Astrocyte of the cerebellum (primary cell): ENCODE results near the gene VEGFA.

ENCODE experiments used
- DNase-seq: peaks from one replicate; pipeline ENCODE4 v3.0.0-alpha.2; 2011; ENCODE audit warnings: low read depth
- H3K4me3 ChIP-seq: 2 replicates; pipeline ENCODE4 v1.5.1; 2011; ENCODE audit warnings: mild to moderate bottlenecking, low read depth, low read length, moderate library complexity
- in situ Hi-C: cut with HindIII; loops from 2 replicates; pipeline ENCODE4 v1.10.0; 2017; ENCODE audit warnings: low sequenced_read_pairs
- TF ChIP-seq, protein P1 (sequence below): IDR thresholded peaks from 2 replicates; pipeline ENCODE4 v1.5.1; 2012; ENCODE audit warnings: low read length, low read depth, moderate library complexity, mild to moderate bottlenecking; ENCODE audit errors: missing control alignments

The VEGFA gene

DNA sequence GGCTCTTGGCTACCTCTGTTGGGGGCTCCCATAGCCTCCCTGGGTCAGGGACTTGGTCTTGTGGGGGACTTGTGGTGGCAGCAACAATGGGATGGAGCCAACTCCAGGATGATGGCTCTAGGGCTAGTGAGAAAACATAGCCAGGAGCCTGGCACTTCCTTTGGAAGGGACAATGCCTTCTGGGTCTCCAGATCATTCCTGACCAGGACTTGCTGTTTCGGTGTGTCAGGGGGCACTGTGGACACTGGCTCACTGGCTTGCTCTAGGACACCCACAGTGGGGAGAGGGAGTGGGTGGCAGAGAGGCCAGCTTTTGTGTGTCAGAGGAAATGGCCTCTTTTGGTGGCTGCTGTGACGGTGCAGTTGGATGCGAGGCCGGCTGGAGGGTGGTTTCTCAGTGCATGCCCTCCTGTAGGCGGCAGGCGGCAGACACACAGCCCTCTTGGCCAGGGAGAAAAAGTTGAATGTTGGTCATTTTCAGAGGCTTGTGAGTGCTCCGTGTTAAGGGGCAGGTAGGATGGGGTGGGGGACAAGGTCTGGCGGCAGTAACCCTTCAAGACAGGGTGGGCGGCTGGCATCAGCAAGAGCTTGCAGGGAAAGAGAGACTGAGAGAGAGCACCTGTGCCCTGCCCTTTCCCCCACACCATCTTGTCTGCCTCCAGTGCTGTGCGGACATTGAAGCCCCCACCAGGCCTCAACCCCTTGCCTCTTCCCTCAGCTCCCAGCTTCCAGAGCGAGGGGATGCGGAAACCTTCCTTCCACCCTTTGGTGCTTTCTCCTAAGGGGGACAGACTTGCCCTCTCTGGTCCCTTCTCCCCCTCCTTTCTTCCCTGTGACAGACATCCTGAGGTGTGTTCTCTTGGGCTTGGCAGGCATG lies 9.2 kb downstream of the VEGFA start:
- H3K4me3 ChIP-seq, result no peak overlapping the region
- no peak for DNase-seq
- TF ChIP-seq, protein P1, sequence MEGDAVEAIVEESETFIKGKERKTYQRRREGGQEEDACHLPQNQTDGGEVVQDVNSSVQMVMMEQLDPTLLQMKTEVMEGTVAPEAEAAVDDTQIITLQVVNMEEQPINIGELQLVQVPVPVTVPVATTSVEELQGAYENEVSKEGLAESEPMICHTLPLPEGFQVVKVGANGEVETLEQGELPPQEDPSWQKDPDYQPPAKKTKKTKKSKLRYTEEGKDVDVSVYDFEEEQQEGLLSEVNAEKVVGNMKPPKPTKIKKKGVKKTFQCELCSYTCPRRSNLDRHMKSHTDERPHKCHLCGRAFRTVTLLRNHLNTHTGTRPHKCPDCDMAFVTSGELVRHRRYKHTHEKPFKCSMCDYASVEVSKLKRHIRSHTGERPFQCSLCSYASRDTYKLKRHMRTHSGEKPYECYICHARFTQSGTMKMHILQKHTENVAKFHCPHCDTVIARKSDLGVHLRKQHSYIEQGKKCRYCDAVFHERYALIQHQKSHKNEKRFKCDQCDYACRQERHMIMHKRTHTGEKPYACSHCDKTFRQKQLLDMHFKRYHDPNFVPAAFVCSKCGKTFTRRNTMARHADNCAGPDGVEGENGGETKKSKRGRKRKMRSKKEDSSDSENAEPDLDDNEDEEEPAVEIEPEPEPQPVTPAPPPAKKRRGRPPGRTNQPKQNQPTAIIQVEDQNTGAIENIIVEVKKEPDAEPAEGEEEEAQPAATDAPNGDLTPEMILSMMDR, result no peak
- in situ Hi-C loops, result loop anchor here (5.0 kb wide), 2 partner anchors 38 to 107 kb away; no protein-coding TSS in a partner anchor

GRCh38 chr6:43779852-43780236 lies 9.8 kb downstream of the VEGFA start:
- in situ Hi-C loops, result loop anchor here (5.0 kb wide), 2 partner anchors 37 to 108 kb away; no protein-coding TSS in a partner anchor
- TF ChIP-seq, protein P1, result no peak
- no peak for DNase-seq
- H3K4me3 ChIP-seq, result no peak overlapping the region

DNA sequence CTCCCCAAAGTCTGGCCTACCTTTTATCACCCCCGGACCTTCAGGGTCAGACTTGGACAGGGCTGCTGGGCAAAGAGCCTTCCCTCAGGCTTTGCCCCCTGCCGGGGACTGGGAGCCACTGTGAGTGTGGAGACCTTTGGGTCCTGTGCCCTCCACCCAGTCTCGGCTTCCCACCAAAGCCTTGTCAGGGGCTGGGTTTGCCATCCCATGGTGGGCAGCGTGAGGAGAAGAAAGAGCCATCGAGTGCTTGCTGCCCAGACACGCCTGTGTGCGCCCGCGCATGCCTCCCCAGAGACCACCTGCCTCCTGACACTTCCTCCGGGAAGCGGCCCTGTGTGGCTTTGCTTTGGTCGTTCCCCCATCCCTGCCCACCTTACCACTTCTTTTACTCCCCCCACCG lies 10.3 kb downstream of the VEGFA start:
- in situ Hi-C loops, result no loop called here
- H3K4me3 ChIP-seq, result no peak overlapping the region
- TF ChIP-seq, protein P1, result no peak
- no peak for DNase-seq

GRCh38 chr6:43780941-43781928 lies 11.2 kb downstream of the VEGFA start:
- TF ChIP-seq, protein P1, result no peak
- in situ Hi-C loops, result no loop called here
- DNase-seq, result no peak
- H3K4me3 ChIP-seq, result no peak overlapping the region

- DNase-seq, result no peak
- H3K4me3 ChIP-seq, result no peak overlapping the region
- TF ChIP-seq, protein P1, result no peak
- in situ Hi-C loops, result no loop called here
Observed at GRCh38 chr6:43781941-43782704, 12.1 kb downstream of the VEGFA start.
